Left colon (tissue), 2 donors: ENCODE measurements around the gene KIR2DL4. TPM values are rescaled to one million over a fixed set of nuclear protein-coding genes. Genes with fewer than 3 reads are reported as not detected.
"Not testable (repeated sequence)": the region's sequence is repeated elsewhere in the genome, so short reads cannot be mapped to it uniquely, and the experiment has no call there.

ENCODE experiments used
- ATAC-seq: fragments of 200-7000 bp; cut with Tn5 transposase; one replicate; pipeline ENCODE4 v1.9.1; 2020; ENCODE audit warnings: mild to moderate bottlenecking, moderate library complexity
- DNase-seq, 2 donors: peaks; one replicate each; pipeline ENCODE4 v3.0.0-alpha.2; 2020
- intact Hi-C, 2 donors: fragments of 100-400 bp; cut with DNase I in 1 of 2; cut with micrococcal nuclease in 1 of 2; formaldehyde crosslinking; loops; one replicate each; pipeline versions ENCODE4 v1.11.2 to v1.14.0; 2022; cut with DNase I, micrococcal nuclease
- total RNA-seq, 2 donors: library from RNA; stranded (reverse); fragmentation: NEBNext Ultra II Directional; extraction: Animal tissue kit (Norgen Biotek cat#: 25700); gene quantifications; one replicate each; pipeline ENCODE4 v1.2.1, GENCODE V29; 2021
- donor health status: DM: no; HTN: no; CAD: no.
- donor health status: DM: yes; HTN: yes; CAD: no.

Gene KIR2DL4
- total RNA-seq, 2 donors from 2014 or later: 0.49 to 0.87 TPM

- DNase-seq, intact Hi-C loops, ATAC-seq: not testable (repeated sequence)
Measured at GRCh38 chr19:54855241-54855640, 51.8 kb downstream of the KIR2DL4 start.

DNA sequence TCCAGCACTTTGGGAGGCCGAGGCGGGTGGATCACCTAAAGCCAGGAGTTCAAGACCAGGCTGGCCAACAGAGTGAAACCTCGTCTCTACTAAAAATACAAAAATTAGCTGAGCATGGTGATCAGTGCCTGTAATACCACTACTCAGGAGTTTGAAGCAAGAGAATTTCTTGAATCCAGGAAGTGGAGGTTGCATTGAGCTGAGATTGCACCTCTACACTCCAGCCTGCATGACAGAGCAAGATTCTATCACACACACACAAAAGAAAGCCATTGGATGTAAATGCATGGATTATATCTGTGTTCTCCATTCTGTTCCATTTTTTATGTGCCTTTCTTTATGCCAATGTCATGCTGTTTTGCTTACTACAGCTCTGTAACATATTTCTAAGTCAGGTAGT is 55.1 kb downstream of the KIR2DL4 start:
- intact Hi-C loops, DNase-seq, ATAC-seq: not testable (repeated sequence)

GRCh38 chr19:54859421-54859820 is 56.0 kb downstream of the KIR2DL4 start:
- DNase-seq, ATAC-seq, intact Hi-C loops: not testable (repeated sequence)

GRCh38 chr19:54863459-54863858 is 60.0 kb downstream of the KIR2DL4 start:
- ATAC-seq, DNase-seq, intact Hi-C loops: not testable (repeated sequence)

Other genes starting within 250 kb of the KIR2DL4 start
- 1 to 10 TPM in 1 of 2 donors, under 1 TPM in 1; 0.55 to 1.1 TPM for gene LILRA2, start 229.8 kb upstream of the KIR2DL4 start, total RNA-seq
- under 1 TPM in 1 of 2 donors, not detected in 1; 0.61 TPM for gene LILRA1, start 210.0 kb upstream of the KIR2DL4 start, total RNA-seq
- gene LILRB1, start 173.1 kb upstream of the KIR2DL4 start, total RNA-seq: 1 to 10 TPM; 2.5 to 4.1 TPM
- 1 to 10 TPM; 2.1 to 5.0 TPM for gene LILRB4, start 140.6 kb upstream of the KIR2DL4 start, total RNA-seq
- not detected for gene KIR3DL3, start 79.2 kb upstream of the KIR2DL4 start, total RNA-seq
- gene KIR2DL3, start 65.1 kb upstream of the KIR2DL4 start, total RNA-seq: not detected
- not detected for gene KIR2DL1, start 33.8 kb upstream of the KIR2DL4 start, total RNA-seq
- not detected for gene KIR3DL1, start 12.9 kb downstream of the KIR2DL4 start, total RNA-seq
- gene KIR2DS4, start 29.1 kb downstream of the KIR2DL4 start, total RNA-seq: not detected
- gene KIR3DL2, start 46.8 kb downstream of the KIR2DL4 start, total RNA-seq: under 1 TPM in 1 of 2 donors, not detected in 1; 0.15 TPM
- not detected for gene FCAR, start 70.6 kb downstream of the KIR2DL4 start, total RNA-seq
- under 1 TPM in 1 of 2 donors, not detected in 1; 0.39 TPM for gene NCR1, start 102.5 kb downstream of the KIR2DL4 start, total RNA-seq
- under 1 TPM in 1 of 2 donors, not detected in 1; 0.17 TPM for gene NLRP7, start 143.9 kb downstream of the KIR2DL4 start, total RNA-seq
- gene NLRP2, start 162.8 kb downstream of the KIR2DL4 start, total RNA-seq: 1 to 10 TPM; 2.0 to 3.8 TPM
- gene GP6, start 234.7 kb downstream of the KIR2DL4 start, total RNA-seq: under 1 TPM; 0.28 to 0.49 TPM